GM12878 (cell line): ENCODE results near the gene RTN4RL1. TPM values are rescaled to one million over a fixed set of nuclear protein-coding genes. Genes with fewer than 3 reads are reported as not detected.

Experiments
- ATAC-seq: fragments of 200-7000 bp; cut with Tn5 transposase; 3 replicates; pipeline ENCODE4 v1.9.1; 2020; ENCODE audit warnings: mild to moderate bottlenecking, moderate library complexity
- BruUV-seq: library from RNA; stranded (reverse); fragments of 400-500 nt; replicated peaks from 2 replicates; lab custom pipeline; 2021; lab: Mats Ljungman, UMichigan
- CTCF ChIA-PET: fragments of 300-600 bp; sonication (Branson Sonifier 250); formaldehyde crosslinking; extraction: SDS; loops from one replicate; lab custom pipeline; 2021; ENCODE audit warnings: inconsistent platforms; lab: Yijun Ruan, JAX
- POLR2A ChIA-PET: fragments of 350-600 bp; formaldehyde crosslinking; extraction: SDS; loops from one replicate; lab custom pipeline; 2021; ENCODE audit warnings: inconsistent platforms; lab: Charles Lee
- RAD21 ChIA-PET: fragments of 300-600 bp; sonication (Branson Sonifier 250); formaldehyde crosslinking; loops from one replicate; lab custom pipeline; 2023; ENCODE audit warnings: antibody characterized with exemption; ENCODE audit not compliant: unreplicated experiment; lab: Charles Lee
- SMC1A ChIA-PET: fragments of 300-600 bp; sonication (Branson Sonifier 250); formaldehyde crosslinking; loops from one replicate; lab custom pipeline; 2023; ENCODE audit not compliant: unreplicated experiment, uncharacterized antibody; lab: Charles Lee
- DNase-seq: peaks from one replicate; pipeline ENCODE4 v3.0.0-alpha.2; 2011; ENCODE audit warnings: low read depth, low spot score
- FAIRE-seq: peaks from 3 replicates; lab custom pipeline; 2011; peaks lifted over from hg19 to GRCh38; lab: Jason Lieb, UNC
- H2AFZ ChIP-seq: 2 replicates; pipeline ENCODE4 v1.6.0; 2011; ENCODE audit warnings: low read depth, low read length, control low read depth; ENCODE audit not compliant: control insufficient read depth
- H3K27ac ChIP-seq: 2 replicates; pipeline ENCODE4 v1.5.1; 2011; ENCODE audit warnings: control low read depth; ENCODE audit not compliant: control insufficient read depth, insufficient read depth
- H3K27me3 ChIP-seq, 2 experiments: replicated peaks in 1 of 2; 2 replicates each; pipeline versions ENCODE4 v1.6.0 to v1.6.1; 2011; ENCODE audit warnings: low read length in 1 of 2; ENCODE audit not compliant: control insufficient read depth in 2 of 2, insufficient read depth in 2 of 2
- H3K36me3 ChIP-seq, 2 experiments: 2 replicates each; pipeline ENCODE4 v1.5.1; 2011; ENCODE audit warnings: low read length in 1 of 2; ENCODE audit not compliant: control insufficient read depth in 2 of 2, insufficient read depth in 2 of 2
- H3K4me1 ChIP-seq: 2 replicates; pipeline ENCODE4 v1.6.1; 2011; ENCODE audit warnings: mild to moderate bottlenecking, low read length, moderate library complexity, mixed read lengths; ENCODE audit not compliant: control insufficient read depth, insufficient read depth
- H3K4me2 ChIP-seq: 2 replicates; pipeline ENCODE4 v1.6.0; 2011; ENCODE audit warnings: control low read depth; ENCODE audit not compliant: control insufficient read depth, insufficient read depth
- H3K4me3 ChIP-seq: fragments of 200-600 bp; sonication (generic); 2 replicates; pipeline ENCODE4 v1.5.1; 2016
- H3K79me2 ChIP-seq: 2 replicates; pipeline ENCODE4 v1.6.0; 2011; ENCODE audit warnings: low read length; ENCODE audit not compliant: control insufficient read depth, insufficient read depth
- H3K9ac ChIP-seq: 2 replicates; pipeline ENCODE4 v1.8.0; 2011; ENCODE audit warnings: low read length, control low read depth, mixed read lengths; ENCODE audit not compliant: control insufficient read depth, insufficient read depth
- H3K9me3 ChIP-seq: replicated peaks from 3 replicates; pipeline ENCODE4 v1.5.1; 2011; ENCODE audit warnings: mild to moderate bottlenecking, low read length; ENCODE audit not compliant: control insufficient read depth, insufficient read depth
- H4K20me1 ChIP-seq: 2 replicates; pipeline ENCODE4 v1.6.0; 2011; ENCODE audit not compliant: control insufficient read depth, insufficient read depth
- BCL11A ChIP-seq: IDR thresholded peaks from 2 replicates; pipeline ENCODE4 v1.6.1; 2011; ENCODE audit warnings: low read depth, low read length
- BCL3 ChIP-seq: IDR thresholded peaks from 2 replicates; pipeline ENCODE4 v1.6.1; 2011; ENCODE audit warnings: borderline replicate concordance, low read depth, mild to moderate bottlenecking, moderate library complexity, low read length; ENCODE audit not compliant: insufficient read depth, poor library complexity, severe bottlenecking
- CBFB ChIP-seq: IDR thresholded peaks from 2 replicates; pipeline ENCODE4 v1.6.1; 2016; ENCODE audit warnings: antibody characterized with exemption, low read depth
- CHD2 ChIP-seq: IDR thresholded peaks from 2 replicates; pipeline ENCODE4 v1.6.1; 2011; ENCODE audit warnings: low read depth, low read length, improper control_type of control experiment, borderline replicate concordance
- ESRRA ChIP-seq: IDR thresholded peaks from 2 replicates; pipeline ENCODE4 v1.6.1; 2012; ENCODE audit warnings: mild to moderate bottlenecking, low read length, improper control_type of control experiment
- FOS ChIP-seq: IDR thresholded peaks from 3 replicates; pipeline ENCODE4 v1.6.1; 2011; ENCODE audit warnings: borderline replicate concordance; ENCODE audit not compliant: insufficient read length; ENCODE audit errors: extremely low read depth
- GATAD2B ChIP-seq: fragments of 450-650 bp; conservative IDR thresholded peaks from 2 replicates; pipeline ENCODE4 v1.6.1; 2017; ENCODE audit warnings: low read depth, mild to moderate bottlenecking, moderate library complexity
- MXI1 ChIP-seq: fragments of 150-350 bp; IDR thresholded peaks from 2 replicates; pipeline ENCODE4 v1.6.1; 2011; ENCODE audit warnings: low read depth, mild to moderate bottlenecking, inconsistent platforms, low read length, improper control_type of control experiment
- SP1 ChIP-seq: IDR thresholded peaks from one replicate; pipeline ENCODE4 v1.6.1; 2011; ENCODE audit warnings: low read depth, low read length
- SRF ChIP-seq, 2 experiments: IDR thresholded peaks; 2 replicates each; pipeline ENCODE4 v1.6.1; 2011; ENCODE audit warnings: low read depth in 2 of 2, low read length in 2 of 2, mild to moderate bottlenecking in 1 of 2, moderate library complexity in 1 of 2
- TAF1 ChIP-seq: IDR thresholded peaks from 2 replicates; pipeline ENCODE4 v1.6.1; 2011; ENCODE audit warnings: mild to moderate bottlenecking, low read depth, low read length, borderline replicate concordance
- WGBS: methylation state at CpG from one replicate; pipeline ENCODE4 v1.1.6; 2016; ENCODE audit warnings: low lambda C conversion rate; ENCODE audit not compliant: insufficient replicate concordance, insufficient coverage; ENCODE audit errors: missing lambda C conversion rate; 5-methylcytosine and 5-hydroxymethylcytosine counted together
- in situ Hi-C: fragments of 300-500 bp; cut with MboI; formaldehyde crosslinking; loops from 9 replicates; pipeline ENCODE4 v1.14.3; 2018; ENCODE audit warnings: mixed read lengths
- intact Hi-C: fragments of 100-400 bp; cut with micrococcal nuclease; formaldehyde crosslinking; loops from one replicate; pipeline ENCODE4 v1.14.2; 2022; ENCODE audit not compliant: unreplicated experiment
- polyA plus RNA-seq, 11 experiments: library from polyadenylated mRNA; depleted of rRNA in 4 of 11; unstranded in 6 of 11; stranded (reverse) in 5 of 11; fragments of >200 nt; fragmentation: Nextera tagmentation in 4 of 11; fragmentation: Illumina TruSeq in 1 of 11; extraction: Ambion mirVana in 4 of 11; extraction: Trizol in 1 of 11; gene quantifications; 1 replicate in 1 of 11; 2 replicates in 10 of 11; pipeline versions ENCODE4 v1.2.1 to v1.2.3, GENCODE V29; 2011 to 2016; ENCODE audit warnings: inconsistent platforms in 2 of 11, missing spikeins in 2 of 11, low read depth in 1 of 11
- total RNA-seq, 4 experiments: library from RNA; depleted of rRNA in 3 of 4; stranded (reverse); fragments of >200 nt in 3 of 4; fragmentation: Illumina TruSeq in 1 of 4; extraction: Trizol in 1 of 4; gene quantifications; 2 replicates each; pipeline versions ENCODE4 v1.2.1 to v1.2.3, GENCODE V29; 2013 to 2021
- TF ChIP-seq, protein P1 (sequence below): fragments of 450-650 bp; IDR thresholded peaks from 2 replicates; pipeline ENCODE4 v1.6.1; 2017; ENCODE audit warnings: borderline replicate concordance
- TF ChIP-seq, protein P2 (sequence below): fragments of 450-650 bp; IDR thresholded peaks from 2 replicates; pipeline ENCODE4 v1.6.1; 2014; ENCODE audit warnings: mild to moderate bottlenecking

Gene RTN4RL1
- total and polyA plus RNA-seq, 10 of the 15 experiments (the other 5 are each of a cell fraction or from before 2014, with no cell fraction given): 0.08 to 0.11 (median 0.10) TPM; not detected in 7

DNA sequence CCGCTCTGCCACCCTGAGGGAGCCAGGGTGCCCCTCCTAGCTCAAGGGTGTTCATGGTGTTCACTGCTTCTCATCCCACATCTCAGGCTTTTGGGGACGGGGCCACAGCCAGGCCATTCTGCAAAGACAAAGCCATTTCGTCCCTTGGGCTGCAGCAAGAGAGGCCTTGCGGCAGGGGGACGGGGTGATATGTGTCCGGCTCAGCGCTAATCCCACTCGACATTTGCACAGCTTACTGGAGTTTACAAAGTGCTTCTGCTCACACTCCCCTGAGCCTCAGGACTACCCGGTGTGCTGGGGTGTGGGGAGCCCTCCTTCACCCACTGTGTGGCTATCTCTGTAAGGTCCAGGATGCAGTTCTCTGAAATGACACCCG lies 84.3 kb downstream of the RTN4RL1 start:
- Histone ChIP-seq H3K79me2 (no peaks in the 10 kb centered on the region), H3K9ac (no peak overlapping the region), H3K27ac (no peak overlapping the region), H2AFZ (no peak overlapping the region), H3K4me2 (no peak overlapping the region), H4K20me1 (no peaks in the 10 kb centered on the region), H3K4me1 (no peaks in the 10 kb centered on the region), H3K27me3 (no peaks in the 10 kb centered on the region), H3K36me3 (no peaks in the 10 kb centered on the region), H3K9me3 (no peaks in the 10 kb centered on the region), H3K4me3 (no peak overlapping the region)
- ChIA-PET SMC1A (no interaction called here), RAD21 (no interaction called here), POLR2A (no interaction called here), CTCF (no interaction called here)
- ATAC-seq: no peak
- in situ Hi-C loops (no loop called here), intact Hi-C loops (no loop called here)
- BruUV-seq: no TSS peak
- 48% methylated on average over 10 of the region's 10 CpGs for WGBS
- TF ChIP-seq BCL3 (no peak), SRF (IDR thresholded peaks at IDR 0.05; ENCODE audit: low read depth in 2 of 2, low read length in 2 of 2) (no peak), FOS (no peak)
- no peak for FAIRE-seq
- no peak for DNase-seq

GRCh38 chr17:1939981-1940809 lies 84.9 kb downstream of the RTN4RL1 start:
- POLR2A ChIA-PET: interaction anchor here (0.5 kb wide), 1 partner anchor 51 kb away, joined by 3 read pairs; no protein-coding TSS in a partner anchor
- TF ChIP-seq MXI1 (no peak), GATAD2B (no peak), CHD2 (no peak), SP1 (no peak), CBFB (no peak), ESRRA (no peak), BCL11A (no peak), TAF1 (no peak)
- TF ChIP-seq, protein P1, sequence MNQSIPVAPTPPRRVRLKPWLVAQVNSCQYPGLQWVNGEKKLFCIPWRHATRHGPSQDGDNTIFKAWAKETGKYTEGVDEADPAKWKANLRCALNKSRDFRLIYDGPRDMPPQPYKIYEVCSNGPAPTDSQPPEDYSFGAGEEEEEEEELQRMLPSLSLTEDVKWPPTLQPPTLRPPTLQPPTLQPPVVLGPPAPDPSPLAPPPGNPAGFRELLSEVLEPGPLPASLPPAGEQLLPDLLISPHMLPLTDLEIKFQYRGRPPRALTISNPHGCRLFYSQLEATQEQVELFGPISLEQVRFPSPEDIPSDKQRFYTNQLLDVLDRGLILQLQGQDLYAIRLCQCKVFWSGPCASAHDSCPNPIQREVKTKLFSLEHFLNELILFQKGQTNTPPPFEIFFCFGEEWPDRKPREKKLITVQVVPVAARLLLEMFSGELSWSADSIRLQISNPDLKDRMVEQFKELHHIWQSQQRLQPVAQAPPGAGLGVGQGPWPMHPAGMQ: no peak
- TF ChIP-seq, protein P2, sequence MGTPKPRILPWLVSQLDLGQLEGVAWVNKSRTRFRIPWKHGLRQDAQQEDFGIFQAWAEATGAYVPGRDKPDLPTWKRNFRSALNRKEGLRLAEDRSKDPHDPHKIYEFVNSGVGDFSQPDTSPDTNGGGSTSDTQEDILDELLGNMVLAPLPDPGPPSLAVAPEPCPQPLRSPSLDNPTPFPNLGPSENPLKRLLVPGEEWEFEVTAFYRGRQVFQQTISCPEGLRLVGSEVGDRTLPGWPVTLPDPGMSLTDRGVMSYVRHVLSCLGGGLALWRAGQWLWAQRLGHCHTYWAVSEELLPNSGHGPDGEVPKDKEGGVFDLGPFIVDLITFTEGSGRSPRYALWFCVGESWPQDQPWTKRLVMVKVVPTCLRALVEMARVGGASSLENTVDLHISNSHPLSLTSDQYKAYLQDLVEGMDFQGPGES: no peak

More at GRCh38 chr17:1939981-1940809, 84.9 kb downstream of the RTN4RL1 start:
- H3K9ac ChIP-seq: no peak overlapping the region
- FAIRE-seq (no peak), DNase-seq (no peak), ATAC-seq (no peak)
- H2AFZ ChIP-seq: no peak overlapping the region
- no peak overlapping the region for H3K4me3 ChIP-seq
- no peaks in the 10 kb centered on the region for H3K36me3 ChIP-seq
- H3K9me3 ChIP-seq: no peaks in the 10 kb centered on the region
- H3K4me1 ChIP-seq: no peaks in the 10 kb centered on the region
- ChIA-PET SMC1A (interaction anchor here (1.1 kb wide), 1 partner anchor 29 kb away, joined by 3 read pairs; no protein-coding TSS in a partner anchor), CTCF (no interaction called here), RAD21 (no interaction called here)
- no peak overlapping the region for H3K4me2 ChIP-seq
- WGBS: 36% methylated on average over 27 of the region's 27 CpGs
- no TSS peak for BruUV-seq
- in situ Hi-C loops: no loop called here
- intact Hi-C loops: no loop called here
- H4K20me1 ChIP-seq: no peaks in the 10 kb centered on the region
- no peaks in the 10 kb centered on the region for H3K79me2 ChIP-seq
- no peak overlapping the region for H3K27ac ChIP-seq
- H3K27me3 ChIP-seq: no peaks in the 10 kb centered on the region
